H1 (cell line): Measurements from ENCODE around the gene PCDHGA2. TPM values are rescaled to one million over a fixed set of nuclear protein-coding genes. Genes with fewer than 3 reads are reported as not detected.

ENCODE experiments used
- CTCF ChIA-PET: fragments of 300-600 bp; sonication (Branson Sonifier 250); formaldehyde crosslinking; loops from one replicate; lab custom pipeline; 2021; ENCODE audit not compliant: partially characterized antibody; lab: Charles Lee
- POLR2A ChIA-PET: fragments of 300-600 bp; sonication (Branson Sonifier 250); formaldehyde crosslinking; loops from one replicate; lab custom pipeline; 2021; ENCODE audit warnings: inconsistent platforms; ENCODE audit not compliant: partially characterized antibody; lab: Charles Lee
- DNase-seq, 2 experiments: peaks; one replicate each; pipeline versions ENCODE4 v3.0.0 to v3.0.0-alpha.2; 2010 to 2022; ENCODE audit warnings: low spot score in 2 of 2, low read depth in 1 of 2, mixed read lengths in 1 of 2
- FAIRE-seq: peaks from 2 replicates; lab custom pipeline; 2011; peaks lifted over from hg19 to GRCh38; lab: Jason Lieb, UNC
- H2AFZ ChIP-seq: 2 replicates; pipeline ENCODE4 v1.8.1; 2012; ENCODE audit warnings: low read length, inconsistent platforms
- H2AK5ac ChIP-seq: 2 replicates; pipeline ENCODE4 v1.6.1; 2013; ENCODE audit warnings: low read depth, low read length
- H2BK120ac ChIP-seq: replicated peaks from 2 replicates; pipeline ENCODE3; 2013; ENCODE audit warnings: low read depth, low read length, inconsistent platforms
- H2BK12ac ChIP-seq: 2 replicates; pipeline ENCODE4 v1.6.1; 2013; ENCODE audit warnings: low read depth, low read length
- H2BK15ac ChIP-seq: 2 replicates; pipeline ENCODE4 v1.6.1; 2013; ENCODE audit warnings: low read length
- H2BK20ac ChIP-seq: 2 replicates; pipeline ENCODE4 v1.6.1; 2013; ENCODE audit warnings: low read length
- H2BK5ac ChIP-seq: 2 replicates; pipeline ENCODE4 v1.6.1; 2013; ENCODE audit warnings: low read depth, low read length
- H3K14ac ChIP-seq: 2 replicates; pipeline ENCODE4 v1.6.1; 2013; ENCODE audit warnings: inconsistent platforms; ENCODE audit not compliant: insufficient read length
- H3K18ac ChIP-seq: 2 replicates; pipeline ENCODE4 v1.6.1; 2013; ENCODE audit warnings: low read length; ENCODE audit errors: extremely low read depth
- H3K23ac ChIP-seq: 2 replicates; pipeline ENCODE4 v1.6.1; 2013; ENCODE audit warnings: inconsistent platforms; ENCODE audit not compliant: insufficient read length
- H3K23me2 ChIP-seq: 2 replicates; pipeline ENCODE4 v1.6.1; 2013; ENCODE audit warnings: low read depth, low read length
- H3K27ac ChIP-seq: 2 replicates; pipeline ENCODE4 v1.6.1; 2011; ENCODE audit warnings: low read depth, low read length, inconsistent platforms
- H3K27me3 ChIP-seq, 4 experiments: replicated peaks in 1 of 4; 1 replicate in 1 of 4; 2 replicates in 3 of 4; pipeline versions ENCODE4 v1.6.1 to v1.8.1; 2011 to 2013; ENCODE audit warnings: low read length in 3 of 4, mild to moderate bottlenecking in 3 of 4, inconsistent platforms in 2 of 4, mixed read lengths in 2 of 4, moderate library complexity in 1 of 4; ENCODE audit not compliant: control insufficient read depth in 3 of 4, insufficient read depth in 3 of 4; ENCODE audit errors: extremely low read depth in 1 of 4
- H3K36me3 ChIP-seq, 4 experiments: 2 replicates each; pipeline versions ENCODE4 v1.6.1 to v1.8.1; 2011 to 2013; ENCODE audit warnings: mild to moderate bottlenecking in 4 of 4, low read length in 3 of 4, moderate library complexity in 2 of 4, control low read depth in 1 of 4, inconsistent platforms in 1 of 4; ENCODE audit not compliant: insufficient read depth in 4 of 4, control insufficient read depth in 2 of 4
- H3K4ac ChIP-seq: replicated peaks from 2 replicates; pipeline ENCODE3; 2013; ENCODE audit warnings: low read length, low read depth, mixed read lengths, inconsistent platforms; ENCODE audit not compliant: insufficient read length
- H3K4me1 ChIP-seq, 4 experiments: replicated peaks in 1 of 4; 1 replicate in 1 of 4; 2 replicates in 3 of 4; pipeline versions ENCODE4 v1.6.1 to v1.8.1; 2011 to 2013; ENCODE audit warnings: low read length in 3 of 4, inconsistent platforms in 2 of 4, mixed read lengths in 1 of 4; ENCODE audit not compliant: insufficient read depth in 4 of 4, control insufficient read depth in 3 of 4
- H3K4me2 ChIP-seq, 2 experiments: 2 replicates each; pipeline versions ENCODE4 v1.6.1 to v1.8.1; 2011 to 2013; ENCODE audit warnings: low read depth in 2 of 2, low read length in 2 of 2, control low read depth in 1 of 2, inconsistent platforms in 1 of 2, mild to moderate bottlenecking in 1 of 2; ENCODE audit not compliant: insufficient read depth in 1 of 2
- H3K4me3 ChIP-seq, 4 experiments: fragments of 200-600, 300-600 bp in 1 of 4; sonication (generic), shearing (Covaris generic), sonication (Bioruptor Twin) in 1 of 4; 2 replicates each; pipeline versions ENCODE4 v1.5.1 to v1.8.1; 2011 to 2016; ENCODE audit warnings: low read length in 4 of 4, low read depth in 3 of 4, control low read depth in 2 of 4, inconsistent platforms in 2 of 4, mild to moderate bottlenecking in 2 of 4, mixed read lengths in 1 of 4, moderate library complexity in 1 of 4; ENCODE audit not compliant: insufficient read depth in 2 of 4; ENCODE audit errors: extremely low read depth in 1 of 4
- H3K56ac ChIP-seq: replicated peaks from 2 replicates; pipeline ENCODE3; 2013; ENCODE audit warnings: low read depth, mild to moderate bottlenecking, mixed read lengths, low read length, inconsistent platforms; ENCODE audit not compliant: insufficient read length
- H3K79me1 ChIP-seq: 2 replicates; pipeline ENCODE4 v1.6.1; 2013; ENCODE audit warnings: low read depth, low read length, control low read depth
- H3K79me2 ChIP-seq, 2 experiments: 2 replicates each; pipeline versions ENCODE4 v1.6.1 to v1.8.1; 2012 to 2013; ENCODE audit warnings: low read length in 2 of 2, mild to moderate bottlenecking in 2 of 2, inconsistent platforms in 1 of 2; ENCODE audit not compliant: insufficient read depth in 2 of 2, control insufficient read depth in 1 of 2
- H3K9ac ChIP-seq, 4 experiments: replicated peaks in 1 of 4; 1 replicate in 1 of 4; 2 replicates in 3 of 4; pipeline versions ENCODE4 v1.6.1 to v1.8.1; 2011 to 2013; ENCODE audit warnings: low read depth in 3 of 4, low read length in 3 of 4, control low read depth in 2 of 4, mild to moderate bottlenecking in 2 of 4, moderate library complexity in 2 of 4, inconsistent platforms in 1 of 4; ENCODE audit errors: extremely low read depth in 1 of 4
- H3K9me3 ChIP-seq, 2 experiments: 2 replicates each; pipeline versions ENCODE4 v1.6.1 to v1.8.1; 2012 to 2013; ENCODE audit warnings: mild to moderate bottlenecking in 2 of 2, moderate library complexity in 2 of 2, control low read depth in 1 of 2, inconsistent platforms in 1 of 2, low read depth in 1 of 2, low read length in 1 of 2, mixed read lengths in 1 of 2; ENCODE audit not compliant: insufficient read depth in 2 of 2
- H4K20me1 ChIP-seq, 2 experiments: replicated peaks in 1 of 2; 2 replicates each; pipeline versions ENCODE3 to v1.8.1; 2011 to 2013; ENCODE audit warnings: inconsistent platforms in 2 of 2, low read length in 2 of 2, mild to moderate bottlenecking in 1 of 2; ENCODE audit not compliant: insufficient read depth in 2 of 2, control insufficient read depth in 1 of 2
- H4K5ac ChIP-seq: 2 replicates; pipeline ENCODE4 v1.6.1; 2013; ENCODE audit warnings: low read length, low read depth, mixed read lengths, inconsistent platforms; ENCODE audit not compliant: insufficient read length
- H4K8ac ChIP-seq: 2 replicates; pipeline ENCODE4 v1.8.0; 2013; ENCODE audit warnings: mild to moderate bottlenecking, moderate library complexity, low read length, inconsistent platforms; ENCODE audit not compliant: insufficient read depth; ENCODE audit errors: extremely low read depth
- H4K91ac ChIP-seq: replicated peaks from 2 replicates; pipeline ENCODE3; 2013; ENCODE audit warnings: low read length, mixed read lengths, inconsistent platforms; ENCODE audit not compliant: insufficient read length
- ASH2L ChIP-seq: fragments of 200-600, 300-600 bp; sonication (generic); IDR thresholded peaks from one replicate; pipeline ENCODE4 v1.7.1; 2017; ENCODE audit warnings: low read length
- CHD1 ChIP-seq: IDR thresholded peaks from 2 replicates; pipeline ENCODE4 v1.6.1; 2012; ENCODE audit warnings: low read depth, low read length, improper control_type of control experiment
- HDAC2 ChIP-seq, 2 experiments: fragments of 300-600 bp in 1 of 2; sonication (generic) in 1 of 2; IDR thresholded peaks; 2 replicates each; pipeline ENCODE4 v1.6.1; 2011 to 2012; ENCODE audit warnings: low read depth in 2 of 2, low read length in 2 of 2, mild to moderate bottlenecking in 2 of 2, moderate library complexity in 2 of 2, borderline replicate concordance in 1 of 2, inconsistent platforms in 1 of 2
- KDM1A ChIP-seq: fragments of 200-600, 300-600 bp; sonication (generic); IDR thresholded peaks from 2 replicates; pipeline ENCODE4 v1.7.1; 2016; ENCODE audit warnings: mild to moderate bottlenecking, low read length, borderline replicate concordance
- POLR2AphosphoS5 ChIP-seq: IDR thresholded peaks from 2 replicates; pipeline ENCODE4 v1.6.1; 2011; ENCODE audit warnings: low read depth, low read length
- RAD21 ChIP-seq, 2 experiments: IDR thresholded peaks in 1 of 2; conservative IDR thresholded peaks in 1 of 2; 2 replicates each; pipeline ENCODE4 v1.6.1; 2011; ENCODE audit warnings: low read depth in 2 of 2, low read length in 2 of 2, improper control_type of control experiment in 1 of 2, inconsistent platforms in 1 of 2, mild to moderate bottlenecking in 1 of 2, moderate library complexity in 1 of 2
- RNF2 ChIP-seq: fragments of 200-900, 300-1000 bp; sonication (generic); IDR thresholded peaks from 2 replicates; pipeline ENCODE4 v1.7.1; 2016; ENCODE audit warnings: borderline replicate concordance, low read depth, mild to moderate bottlenecking, antibody characterized with exemption, low read length; ENCODE audit not compliant: poor library complexity, severe bottlenecking; ENCODE audit errors: missing control alignments
- SIX5 ChIP-seq: IDR thresholded peaks from 2 replicates; pipeline ENCODE4 v1.6.1; 2011; ENCODE audit warnings: mild to moderate bottlenecking, low read depth, low read length
- TAF7 ChIP-seq: optimal IDR thresholded peaks from 2 replicates; pipeline ENCODE3; 2011; ENCODE audit warnings: low read depth, mild to moderate bottlenecking, inconsistent platforms, low read length, moderate library complexity, borderline replicate concordance
- WGBS, 2 experiments: shearing (Covaris generic) in 1 of 2; methylation state at CpG; one replicate each; pipeline versions ENCODE4 v1.1.6 to v1.1.7; 2013 to 2015; ENCODE audit warnings: low lambda C conversion rate in 2 of 2, mixed read lengths in 2 of 2, inconsistent platforms in 1 of 2, low coverage in 1 of 2, missing lambda C conversion rate in 1 of 2; ENCODE audit not compliant: insufficient replicate concordance in 2 of 2, insufficient coverage in 1 of 2, insufficient read length in 1 of 2; ENCODE audit errors: extremely low coverage in 1 of 2, missing lambda C conversion rate in 1 of 2; 5-methylcytosine and 5-hydroxymethylcytosine counted together
- polyA plus RNA-seq, 7 experiments: library from polyadenylated mRNA; depleted of rRNA in 3 of 7; stranded (reverse) in 5 of 7; unstranded in 2 of 7; fragments of >200 nt in 5 of 7; fragments of 200-250 nt in 2 of 7; gene quantifications; 1 replicate in 5 of 7; 2 replicates in 1 of 7; 4 replicates in 1 of 7; pipeline versions ENCODE4 v1.2.1 to v1.2.3, GENCODE V29; 2011 to 2013; ENCODE audit warnings: missing spikeins in 2 of 7, mixed read lengths in 2 of 7
- total RNA-seq: library from RNA; stranded (reverse); fragmentation: NEBNext Ultra II Directional; extraction: Animal tissue kit (Norgen Biotek cat#: 25700); gene quantifications from 2 replicates; pipeline ENCODE4 v1.2.1, GENCODE V29; 2021
- TF ChIP-seq, protein P1 (sequence below): IDR thresholded peaks from 2 replicates; pipeline ENCODE4 v1.6.1; 2012; ENCODE audit warnings: inconsistent platforms

Gene PCDHGA2
- total and polyA plus RNA-seq, 2 of the 8 experiments (the other 6 are each of a cell fraction or from before 2014, with no cell fraction given): 0.32 to 0.39 TPM

- H2BK12ac ChIP-seq: no peak within 1 kb of the TSS
- no peak within 1 kb of the TSS for H2BK15ac ChIP-seq
- no peak within 1 kb of the TSS for H4K8ac ChIP-seq
- H3K9ac ChIP-seq: peak within 1 kb of the TSS in 2 of 4 experiments; percentile 13; a peak in 3 of 7 replicates
- no peak within 1 kb of the TSS for H3K14ac ChIP-seq
- H3K4me1 ChIP-seq: peaks cover 0 to 5% (median under 1%) of the 10 kb centered on the region in 4 experiments; a peak in 1 of 7 replicates
- no peaks in the 10 kb centered on the region for H3K23me2 ChIP-seq
- FAIRE-seq (peak; percentile 93), DNase-seq (peak in 1 of 2 experiments; percentile 83)
- peaks cover 0 to 10% (median 3%) of the 10 kb centered on the region in 4 experiments; a peak in 4 of 8 replicates for H3K36me3 ChIP-seq
- H3K27ac ChIP-seq: no peak within 1 kb of the TSS
- no peaks in the 10 kb centered on the region for H4K20me1 ChIP-seq
- no peak within 1 kb of the TSS for H4K91ac ChIP-seq
- H3K23ac ChIP-seq: no peak within 1 kb of the TSS
- peak within 1 kb of the TSS; percentile 6 to 51; a peak in 2 of 4 replicates for H3K4me2 ChIP-seq
- H2BK20ac ChIP-seq: no peak within 1 kb of the TSS
- H3K79me1 ChIP-seq: no peaks in the 10 kb centered on the region
- ChIA-PET POLR2A (interaction anchor here (1.0 to 2.1 kb wide), 7 partner anchors 11 to 214 kb away, joined by 3 to 7 read pairs (median 3); partner anchors contain the start of genes PCDHB15, PCDHGA2 and TAF7), CTCF (interaction anchor here (0.6 to 5.5 kb wide), 60 partner anchors 7 to 603 kb away, joined by 3 to 29 read pairs (median 4); partner anchors contain the start of genes PCDHB10, PCDHB12, PCDHB14 and PCDHB15)
- no peaks in the 10 kb centered on the region for H3K79me2 ChIP-seq
- no peak within 1 kb of the TSS for H4K5ac ChIP-seq
- H2BK120ac ChIP-seq: no peak within 1 kb of the TSS
- H3K56ac ChIP-seq: no peak within 1 kb of the TSS
- peak within 1 kb of the TSS; percentile 17 to 53 (median 31); a peak in 7 of 8 replicates for H3K4me3 ChIP-seq
- H3K9me3 ChIP-seq: peaks cover 25 to 31% of the 10 kb centered on the region in 2 experiments
- H2AK5ac ChIP-seq: no peak within 1 kb of the TSS
- no peak within 1 kb of the TSS for H3K18ac ChIP-seq
- H3K27me3 ChIP-seq: no peaks in the 10 kb centered on the region
- WGBS, 2 experiments: 65 to 100% methylated on average over 5 to 29 of the region's 29 CpGs
- no peak within 1 kb of the TSS for H3K4ac ChIP-seq
- H2BK5ac ChIP-seq: no peak within 1 kb of the TSS
- H2AFZ ChIP-seq: peak within 1 kb of the TSS; percentile 97
- peak; percentile 55; the same call in 1 of the 2 replicates for TF ChIP-seq POLR2AphosphoS5
- no peak for TF ChIP-seq CHD1
- no peak for TF ChIP-seq SIX5
- TF ChIP-seq KDM1A: no peak
- TF ChIP-seq RNF2: no peak
- TF ChIP-seq RAD21 (IDR thresholded peaks at IDR 0.05 in 1 of 2, conservative IDR thresholded peaks at IDR 0.05 in 1 of 2; ENCODE audit: low read depth in 2 of 2, low read length in 2 of 2): peak; percentile 74 to 81
- TF ChIP-seq ASH2L: peak; percentile 30
- TF ChIP-seq, protein P1, sequence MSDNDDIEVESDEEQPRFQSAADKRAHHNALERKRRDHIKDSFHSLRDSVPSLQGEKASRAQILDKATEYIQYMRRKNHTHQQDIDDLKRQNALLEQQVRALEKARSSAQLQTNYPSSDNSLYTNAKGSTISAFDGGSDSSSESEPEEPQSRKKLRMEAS: peak; percentile 21; the same call in 1 of the 2 replicates
- no peak for TF ChIP-seq HDAC2 (IDR thresholded peaks at IDR 0.05; ENCODE audit: borderline replicate concordance in 1 of 2, low read depth in 2 of 2, low read length in 2 of 2)
- TF ChIP-seq TAF7: peak; percentile 40
Measured at GRCh38 chr5:141349917-141350619, 11.5 kb downstream of the PCDHGA2 start, which contains the start of gene PCDHGB1. PCDHGB1 (plus strand) TSS chr5:141350099; CDS start chr5:141350261, 162 bp downstream.
